HPDE6-E6E7 (cell line): Measurements from ENCODE around the gene ANXA7.
"Not testable (repeated sequence)": the region's sequence is repeated elsewhere in the genome, so short reads cannot be mapped to it uniquely, and the experiment has no call there.

Experiments used
- DNase-seq: peaks from one replicate; pipeline ENCODE4 v3.0.0; 2011; ENCODE audit warnings: missing footprints; ENCODE audit errors: extremely low spot score

The ANXA7 gene

DNA sequence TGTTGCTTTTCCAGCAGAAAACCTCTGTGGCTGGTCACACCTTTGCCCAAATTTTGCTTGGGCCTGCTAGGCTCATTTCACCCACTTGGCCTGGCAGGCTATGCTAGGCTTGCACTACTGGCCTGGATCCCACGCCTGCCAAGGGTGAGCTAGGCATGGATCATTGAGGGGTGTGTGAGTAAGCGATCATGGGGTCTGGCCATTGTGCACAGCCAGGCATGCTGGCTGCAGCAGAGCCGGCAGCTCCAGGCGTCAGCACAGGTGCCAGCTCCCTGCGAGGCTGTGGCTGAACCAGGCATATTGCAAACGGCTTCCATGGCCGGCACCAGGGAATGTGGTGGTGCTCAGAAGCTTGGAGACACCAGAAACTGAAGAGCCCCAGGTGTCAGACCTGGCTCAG, 74.4 kb downstream of the ANXA7 start:
- no peak for DNase-seq

DNA sequence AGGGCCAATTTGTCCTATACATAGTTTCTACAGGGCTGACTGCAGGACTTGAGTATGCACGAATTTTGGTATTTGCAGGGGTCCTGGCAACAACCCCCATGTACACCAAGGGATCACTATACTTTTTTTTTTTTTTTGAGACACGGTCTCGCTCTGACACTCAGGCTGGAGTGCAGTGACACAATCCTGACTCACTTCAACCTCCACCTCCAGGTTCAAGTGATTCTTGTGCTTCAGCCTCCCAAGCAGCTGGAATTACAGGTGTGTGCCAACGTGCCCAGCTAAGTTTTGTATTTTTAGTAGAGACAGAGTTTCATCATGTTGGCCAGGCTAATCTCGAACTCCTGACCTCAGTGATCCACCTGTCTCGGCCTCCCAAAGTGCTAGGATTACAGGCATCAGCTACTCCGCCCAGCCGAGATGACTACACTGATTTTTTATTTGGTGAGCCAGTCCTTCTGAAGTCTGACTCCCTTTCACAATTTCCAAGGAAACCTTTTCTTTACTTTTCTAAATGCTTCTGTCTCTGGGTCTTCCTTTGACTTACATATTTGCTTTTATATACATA, 75.0 kb downstream of the ANXA7 start:
- DNase-seq: no peak

DNA sequence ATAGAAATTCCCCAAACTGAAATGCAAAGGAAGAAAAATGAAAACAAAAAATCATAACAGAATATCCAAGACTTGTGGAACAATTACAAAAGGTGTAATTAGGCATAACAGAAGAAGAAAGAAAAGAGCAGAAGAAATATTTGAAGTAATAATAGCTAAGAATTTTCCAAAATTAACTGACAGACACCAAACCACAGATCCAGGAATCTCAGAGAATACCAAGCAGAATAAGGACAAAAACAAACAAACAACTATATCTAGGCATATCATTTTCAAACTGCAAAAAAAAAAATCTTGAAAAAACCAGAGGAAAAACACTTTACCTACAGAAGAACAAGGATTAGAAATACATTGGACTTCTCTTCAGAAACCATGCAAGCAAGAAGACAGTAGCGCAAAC, 80.7 kb downstream of the ANXA7 start:
- DNase-seq: no peak

DNA sequence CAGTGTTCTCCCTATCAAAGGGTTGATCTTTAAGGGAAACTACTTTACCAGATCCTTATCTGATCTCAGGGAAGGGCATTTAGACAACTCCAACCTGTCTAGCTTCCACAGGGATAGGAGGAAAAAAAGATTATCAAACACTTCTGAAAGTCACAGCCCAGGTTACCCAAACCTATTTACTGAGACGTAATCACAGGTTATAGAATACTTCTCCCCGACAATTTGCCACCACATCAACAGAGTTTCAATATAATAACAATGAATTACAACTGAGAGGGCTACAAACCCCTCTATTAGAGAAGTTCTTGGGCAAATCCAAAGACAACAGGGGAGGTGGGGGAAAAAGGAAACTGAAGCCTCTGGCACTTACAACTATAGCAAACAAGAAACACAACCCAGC, 81.5 kb downstream of the ANXA7 start:
- DNase-seq: no peak

DNA sequence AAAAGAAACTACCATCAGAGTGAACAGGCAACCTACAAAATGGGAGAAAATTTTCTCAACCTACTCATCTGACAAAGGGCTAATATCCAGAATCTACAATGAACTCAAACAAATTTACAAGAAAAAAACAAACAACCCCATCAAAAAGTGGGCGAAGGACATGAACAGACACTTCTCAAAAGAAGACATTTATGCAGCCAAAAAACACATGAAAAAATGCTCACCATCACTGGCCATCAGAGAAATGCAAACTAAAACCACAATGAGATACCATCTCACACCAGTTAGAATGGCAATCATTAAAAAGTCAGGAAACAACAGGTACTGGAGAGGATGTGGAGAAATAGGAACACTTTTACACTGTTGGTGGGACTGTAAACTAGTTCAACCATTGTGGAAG, 85.3 kb downstream of the ANXA7 start:
- DNase-seq: not testable (repeated sequence)

DNA sequence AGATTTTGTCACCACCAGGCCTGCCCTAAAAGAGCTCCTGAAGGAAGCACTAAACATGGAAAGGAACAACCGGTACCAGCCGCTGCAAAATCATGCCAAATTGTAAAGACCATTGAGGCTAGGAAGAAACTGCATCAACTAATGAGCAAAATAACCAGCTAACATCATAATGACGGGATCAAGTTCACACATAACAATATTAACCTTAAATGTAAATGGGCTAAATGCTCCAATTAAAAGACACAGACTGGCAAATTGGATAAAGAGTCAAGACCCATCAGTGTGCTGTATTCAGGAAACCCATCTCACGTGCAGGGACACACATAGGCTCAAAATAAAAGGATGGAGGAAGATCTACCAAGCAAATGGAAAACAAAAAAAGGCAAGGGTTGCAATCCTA, 88.6 kb downstream of the ANXA7 start:
- not testable (repeated sequence) for DNase-seq
